DOHH2 (cell line): ENCODE results near the gene MS4A18.

Experiments used
- CTCF ChIP-seq: fragments of 200-600 bp; sonication (generic); IDR thresholded peaks from one replicate; pipeline ENCODE4 v1.5.1; 2014; ENCODE audit warnings: antibody characterized with exemption, mild to moderate bottlenecking, low read depth, low read length; ENCODE audit not compliant: poor library complexity, severe bottlenecking
- EZH2phosphoT487 ChIP-seq: fragments of 200-600 bp; sonication (generic); IDR thresholded peaks from 2 replicates; pipeline ENCODE4 v1.6.1; 2017; ENCODE audit warnings: borderline replicate concordance, mild to moderate bottlenecking, antibody characterized with exemption, low read length, moderate library complexity, mixed read lengths

- TF ChIP-seq CTCF (no peak), EZH2phosphoT487 (no peak)
These were observed 21.1 kb upstream of the MS4A18 start for GRCh38 chr11:60703374-60703773.
